Trophoblast cell (in vitro differentiated cells and primary cell): ENCODE measurements around the gene STRIT1.

Experiments used
- DNase-seq, 2 donors: peaks; one replicate each; pipeline ENCODE4 v3.0.0-alpha.2; 2016
- H2AFZ ChIP-seq: 2 replicates; pipeline ENCODE4 v1.6.1; 2013; ENCODE audit warnings: low read length, moderate library complexity, mild to moderate bottlenecking; ENCODE audit not compliant: insufficient read depth, poor library complexity
- H2AK5ac ChIP-seq: 2 replicates; pipeline ENCODE4 v1.6.1; 2013; ENCODE audit warnings: mild to moderate bottlenecking, low read length
- H2BK120ac ChIP-seq: 2 replicates; pipeline ENCODE4 v1.6.1; 2013; ENCODE audit warnings: low read length, mild to moderate bottlenecking, moderate library complexity; ENCODE audit not compliant: insufficient read depth, poor library complexity
- H2BK12ac ChIP-seq: 2 replicates; pipeline ENCODE4 v1.6.1; 2013; ENCODE audit warnings: mild to moderate bottlenecking, low read length, moderate library complexity
- H2BK5ac ChIP-seq: 2 replicates; pipeline ENCODE4 v1.6.1; 2013; ENCODE audit warnings: low read length, low read depth, moderate library complexity, mild to moderate bottlenecking; ENCODE audit not compliant: poor library complexity
- H3K14ac ChIP-seq: 2 replicates; pipeline ENCODE4 v1.6.1; 2013; ENCODE audit warnings: mild to moderate bottlenecking, low read length
- H3K18ac ChIP-seq: 2 replicates; pipeline ENCODE4 v1.6.1; 2013; ENCODE audit warnings: mild to moderate bottlenecking, low read length
- H3K23ac ChIP-seq: 2 replicates; pipeline ENCODE4 v1.6.1; 2013; ENCODE audit warnings: low read length
- H3K27ac ChIP-seq: 2 replicates; pipeline ENCODE4 v1.5.1; 2013; ENCODE audit warnings: low read depth, mild to moderate bottlenecking, inconsistent platforms, low read length, moderate library complexity
- H3K27me3 ChIP-seq: 2 replicates; pipeline ENCODE4 v1.6.1; 2013; ENCODE audit warnings: inconsistent platforms, mild to moderate bottlenecking, low read length, moderate library complexity; ENCODE audit not compliant: insufficient read depth
- H3K36me3 ChIP-seq, 2 experiments: 1 replicate in 1 of 2; 2 replicates in 1 of 2; pipeline ENCODE4 v1.6.1; 2013; ENCODE audit warnings: low read length in 2 of 2, mild to moderate bottlenecking in 2 of 2, moderate library complexity in 1 of 2; ENCODE audit not compliant: insufficient read depth in 2 of 2, control insufficient read depth in 1 of 2
- H3K4ac ChIP-seq: 2 replicates; pipeline ENCODE4 v1.6.1; 2013; ENCODE audit warnings: low read depth, mild to moderate bottlenecking, low read length, moderate library complexity
- H3K4me1 ChIP-seq, 2 experiments: 1 replicate in 1 of 2; 2 replicates in 1 of 2; pipeline ENCODE4 v1.6.1; 2013; ENCODE audit warnings: low read length in 2 of 2, mild to moderate bottlenecking in 2 of 2, moderate library complexity in 1 of 2; ENCODE audit not compliant: insufficient read depth in 2 of 2, control insufficient read depth in 1 of 2
- H3K4me2 ChIP-seq: 2 replicates; pipeline ENCODE4 v1.6.1; 2013; ENCODE audit warnings: inconsistent platforms, mild to moderate bottlenecking, low read length, moderate library complexity
- H3K4me3 ChIP-seq: 2 replicates; pipeline ENCODE4 v1.5.1; 2013; ENCODE audit warnings: mild to moderate bottlenecking, low read depth, low read length, inconsistent platforms
- H3K79me1 ChIP-seq: one replicate; pipeline ENCODE4 v1.6.1; 2013; ENCODE audit warnings: low read length
- H3K79me2 ChIP-seq: 2 replicates; pipeline ENCODE4 v1.6.1; 2013; ENCODE audit warnings: low read length, mild to moderate bottlenecking; ENCODE audit not compliant: control insufficient read depth, insufficient read depth, poor library complexity
- H3K9ac ChIP-seq: 2 replicates; pipeline ENCODE4 v1.6.1; 2013; ENCODE audit warnings: mild to moderate bottlenecking, low read length
- H3K9me3 ChIP-seq: 2 replicates; pipeline ENCODE4 v1.6.1; 2013; ENCODE audit warnings: low read depth, mild to moderate bottlenecking, control low read depth, inconsistent platforms, low read length; ENCODE audit not compliant: insufficient read depth
- H4K12ac ChIP-seq: 2 replicates; pipeline ENCODE4 v1.6.1; 2013; ENCODE audit warnings: low read depth, mild to moderate bottlenecking, low read length, moderate library complexity
- H4K8ac ChIP-seq: 2 replicates; pipeline ENCODE4 v1.6.1; 2013; ENCODE audit warnings: low read depth, mild to moderate bottlenecking, low read length, moderate library complexity
- H4K91ac ChIP-seq: one replicate; pipeline ENCODE4 v1.6.1; 2013; ENCODE audit warnings: low read depth, mild to moderate bottlenecking, low read length, moderate library complexity
- WGBS: extraction: QIAGEN DNeasy Blood & Tissue Kit; methylation state at CpG from one replicate; pipeline ENCODE4 v1.1.7; 2013; ENCODE audit warnings: missing lambda C conversion rate; ENCODE audit not compliant: insufficient read length, insufficient coverage; ENCODE audit errors: extremely low coverage; 5-methylcytosine and 5-hydroxymethylcytosine counted together

STRIT1 gene

GRCh38 chr3:155244216-155244615, 49.3 kb downstream of the STRIT1 start:
- no peak overlapping the region for H3K18ac ChIP-seq
- WGBS: no CpG with 5 or more reads among the region's 1 CpG
- no peak overlapping the region for H3K27ac ChIP-seq
- no peak overlapping the region for H3K4ac ChIP-seq
- no peak overlapping the region for H3K14ac ChIP-seq
- no peaks in the 10 kb centered on the region for H3K4me1 ChIP-seq
- no peak overlapping the region for H4K8ac ChIP-seq
- H3K36me3 ChIP-seq: no peaks in the 10 kb centered on the region
- H3K27me3 ChIP-seq: no peaks in the 10 kb centered on the region
- no peak overlapping the region for H2AFZ ChIP-seq
- H3K9ac ChIP-seq: no peak overlapping the region
- H3K4me2 ChIP-seq: no peak overlapping the region
- H3K9me3 ChIP-seq: peaks cover 2% of the 10 kb centered on the region
- no peak overlapping the region for H4K91ac ChIP-seq
- no peak overlapping the region for H2AK5ac ChIP-seq
- no peaks in the 10 kb centered on the region for H3K79me2 ChIP-seq
- no peaks in the 10 kb centered on the region for H3K79me1 ChIP-seq
- no peak overlapping the region for H2BK5ac ChIP-seq
- DNase-seq: no peak
- no peak overlapping the region for H4K12ac ChIP-seq
- H3K4me3 ChIP-seq: no peak overlapping the region
- H3K23ac ChIP-seq: no peak overlapping the region
- no peak overlapping the region for H2BK12ac ChIP-seq
- no peak overlapping the region for H2BK120ac ChIP-seq

DNA sequence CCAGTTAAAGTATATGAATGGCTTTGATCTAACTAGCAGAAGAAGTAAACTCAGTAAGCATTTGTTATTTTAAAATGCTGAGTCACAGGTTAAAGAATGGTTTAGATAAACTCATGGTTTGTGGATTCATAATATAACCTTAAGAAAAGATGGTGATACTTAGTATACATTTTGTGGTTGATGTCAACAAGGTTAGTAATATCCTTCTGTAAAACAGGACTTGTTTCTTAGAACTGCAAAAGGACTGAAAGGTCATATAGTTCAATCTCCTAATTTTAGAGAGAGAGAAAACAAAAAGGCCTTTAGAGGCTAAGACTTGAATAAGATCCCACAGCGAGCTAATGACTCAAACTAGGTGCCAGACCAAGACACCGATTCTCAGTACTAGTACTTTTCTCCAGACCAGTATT, 50.0 kb downstream of the STRIT1 start:
- Histone ChIP-seq H3K79me1 (no peaks in the 10 kb centered on the region), H3K79me2 (no peaks in the 10 kb centered on the region), H4K8ac (no peak overlapping the region), H3K4me3 (no peak overlapping the region), H4K12ac (no peak overlapping the region), H2AK5ac (no peak overlapping the region), H3K9me3 (peaks cover 2% of the 10 kb centered on the region), H3K18ac (no peak overlapping the region), H3K23ac (no peak overlapping the region), H2BK5ac (no peak overlapping the region), H3K27me3 (no peaks in the 10 kb centered on the region), H3K14ac (no peak overlapping the region), H3K9ac (no peak overlapping the region), H2BK12ac (no peak overlapping the region), H2BK120ac (no peak overlapping the region), H4K91ac (no peak overlapping the region), H3K4me1 (no peaks in the 10 kb centered on the region), H3K36me3 (no peaks in the 10 kb centered on the region), H3K4ac (no peak overlapping the region), H3K4me2 (no peak overlapping the region), H3K27ac (no peak overlapping the region), H2AFZ (no peak overlapping the region)
- no CpG with 5 or more reads among the region's 2 CpGs for WGBS
- DNase-seq: no peak

DNA sequence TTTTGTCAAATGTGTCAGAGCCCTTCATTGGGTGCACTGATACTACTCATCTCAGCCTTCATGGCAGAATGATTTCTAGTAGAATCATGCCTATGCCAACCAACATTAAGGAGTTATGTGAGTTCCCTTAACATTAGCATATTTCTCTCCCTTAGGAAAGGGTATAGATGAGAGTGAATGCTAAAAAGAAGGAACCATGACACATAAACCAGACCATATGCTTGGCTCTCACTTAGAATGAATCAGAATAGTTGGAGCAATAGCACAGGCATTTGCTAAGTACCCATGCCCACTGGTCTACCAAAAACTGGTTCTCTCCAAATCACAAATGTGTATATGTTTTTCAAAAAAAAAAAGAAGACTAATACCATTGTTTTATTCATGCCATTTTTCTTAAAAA, 51.1 kb downstream of the STRIT1 start:
- Histone ChIP-seq H2AK5ac (no peak overlapping the region), H3K79me2 (no peaks in the 10 kb centered on the region), H2BK5ac (no peak overlapping the region), H4K8ac (no peak overlapping the region), H4K12ac (no peak overlapping the region), H3K9me3 (peaks cover 2% of the 10 kb centered on the region), H3K27me3 (no peaks in the 10 kb centered on the region), H4K91ac (no peak overlapping the region), H3K4ac (no peak overlapping the region), H2BK120ac (no peak overlapping the region), H2BK12ac (no peak overlapping the region), H3K23ac (no peak overlapping the region), H3K4me3 (no peak overlapping the region), H3K4me2 (no peak overlapping the region), H2AFZ (no peak overlapping the region), H3K36me3 (no peaks in the 10 kb centered on the region), H3K18ac (no peak overlapping the region), H3K27ac (no peak overlapping the region), H3K79me1 (no peaks in the 10 kb centered on the region), H3K4me1 (no peaks in the 10 kb centered on the region), H3K14ac (no peak overlapping the region), H3K9ac (no peak overlapping the region)
- no peak for DNase-seq

GRCh38 chr3:155241579-155241978, 51.9 kb downstream of the STRIT1 start:
- no peak overlapping the region for H2BK120ac ChIP-seq
- H3K79me2 ChIP-seq: no peaks in the 10 kb centered on the region
- peaks cover 2% of the 10 kb centered on the region for H3K9me3 ChIP-seq
- H3K4me2 ChIP-seq: no peak overlapping the region
- no peaks in the 10 kb centered on the region for H3K36me3 ChIP-seq
- no peak overlapping the region for H3K18ac ChIP-seq
- H3K27me3 ChIP-seq: no peaks in the 10 kb centered on the region
- H2AK5ac ChIP-seq: no peak overlapping the region
- no peak overlapping the region for H4K12ac ChIP-seq
- peak; percentile 24 to 53 for DNase-seq
- no peak overlapping the region for H3K14ac ChIP-seq
- H2BK5ac ChIP-seq: no peak overlapping the region
- H3K9ac ChIP-seq: no peak overlapping the region
- H3K27ac ChIP-seq: no peak overlapping the region
- H4K91ac ChIP-seq: no peak overlapping the region
- no peaks in the 10 kb centered on the region for H3K79me1 ChIP-seq
- no peak overlapping the region for H4K8ac ChIP-seq
- H3K4me3 ChIP-seq: no peak overlapping the region
- no peak overlapping the region for H2BK12ac ChIP-seq
- no peaks in the 10 kb centered on the region for H3K4me1 ChIP-seq
- WGBS: no CpG with 5 or more reads among the region's 4 CpGs
- H3K4ac ChIP-seq: no peak overlapping the region
- no peak overlapping the region for H2AFZ ChIP-seq
- H3K23ac ChIP-seq: no peak overlapping the region
